ENCODE measurements around the gene CCNQ.
A peak's percentile ranks its signal among the peaks of the same experiment; 100 is the strongest.

GRCh38 chrX:153647461-153648357 lies 48.8 kb upstream of the CCNQ start:
- TF ChIP-seq CTCF (conservative IDR thresholded peaks at IDR 0.05 in 1 of 2, IDR thresholded peaks at IDR 0.05 in 1 of 2; ENCODE audit: low read depth in 1 of 2, low read length in 2 of 2) (no peak), EZH2 (IDR thresholded peaks at IDR 0.05; ENCODE audit: low read length, missing control alignments) (peak; percentile 66)
